Brain pericyte (primary cell): ENCODE measurements around the gene SPRR2E.
"Not testable (repeated sequence)": the region's sequence is repeated elsewhere in the genome, so short reads cannot be mapped to it uniquely, and the experiment has no call there.

Experiments used
- DNase-seq: peaks from one replicate; pipeline ENCODE4 v3.0.0-alpha.2; 2012; ENCODE audit warnings: low read depth, low spot score

Gene SPRR2E

DNA sequence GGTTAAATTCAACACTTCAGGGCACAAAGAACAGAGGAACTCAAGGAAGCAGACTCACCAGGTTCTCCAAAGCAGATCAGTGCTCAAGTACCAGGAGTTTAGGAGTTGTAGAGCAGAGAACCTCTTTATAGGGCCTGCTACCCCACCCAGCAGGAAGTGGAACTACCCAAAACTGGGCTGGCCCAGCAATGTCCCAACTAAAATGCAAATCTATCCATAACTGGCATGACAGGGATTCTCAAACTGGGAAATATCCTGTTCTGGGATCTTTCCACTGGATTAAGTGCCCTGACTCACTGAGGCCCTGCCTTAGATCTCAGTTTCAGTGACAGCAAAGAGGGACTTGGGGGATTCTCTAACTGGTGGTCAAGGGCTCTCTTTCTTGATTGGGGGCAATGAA, at the start of gene SPRR2E:
Gene SPRR2E (minus strand): TSS at position 101 of the 400 bp plus-strand sequence. CDS start 775 bp downstream, outside the sequence.
- no peak for DNase-seq

DNA sequence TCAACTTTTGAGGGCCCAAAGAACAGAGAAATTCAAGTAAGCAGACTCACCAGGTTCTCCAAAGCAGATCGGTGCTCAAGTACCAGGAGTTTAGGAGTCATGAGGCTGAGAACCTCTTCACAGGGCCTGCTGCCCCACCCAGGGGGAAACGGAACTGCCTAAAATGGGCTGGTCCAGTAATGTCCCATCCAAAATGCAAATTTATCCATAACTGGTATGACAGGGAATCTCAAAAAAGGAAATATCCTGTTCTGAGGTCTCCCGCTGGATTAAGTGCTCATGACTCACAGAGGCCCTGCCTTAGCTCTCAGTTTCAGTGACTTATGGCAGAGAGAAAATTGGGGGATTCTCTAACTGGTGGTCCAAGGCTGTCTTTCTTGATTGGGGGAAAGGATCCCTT, 47.1 kb upstream of the SPRR2E start:
- no peak for DNase-seq

DNA sequence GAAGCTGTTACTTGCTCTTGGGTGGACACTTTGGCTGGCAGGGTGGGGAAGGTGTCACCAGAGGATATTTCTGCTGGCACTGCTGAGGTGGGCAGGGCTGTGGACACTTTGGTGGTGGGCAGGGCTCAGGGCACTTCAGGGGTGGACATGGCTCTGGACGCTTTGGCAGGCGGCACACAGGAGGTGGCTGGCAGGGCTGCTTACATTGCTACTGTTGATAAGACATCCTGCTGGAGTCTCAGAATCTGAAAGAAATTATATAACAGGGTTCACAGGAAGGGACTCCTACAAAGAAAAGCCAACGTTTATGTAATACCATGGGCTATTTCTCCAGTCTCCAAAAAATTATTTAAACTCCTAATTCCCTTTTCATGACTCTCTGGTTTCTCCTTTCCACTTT, 46.2 kb upstream of the SPRR2E start:
- no peak for DNase-seq

DNA sequence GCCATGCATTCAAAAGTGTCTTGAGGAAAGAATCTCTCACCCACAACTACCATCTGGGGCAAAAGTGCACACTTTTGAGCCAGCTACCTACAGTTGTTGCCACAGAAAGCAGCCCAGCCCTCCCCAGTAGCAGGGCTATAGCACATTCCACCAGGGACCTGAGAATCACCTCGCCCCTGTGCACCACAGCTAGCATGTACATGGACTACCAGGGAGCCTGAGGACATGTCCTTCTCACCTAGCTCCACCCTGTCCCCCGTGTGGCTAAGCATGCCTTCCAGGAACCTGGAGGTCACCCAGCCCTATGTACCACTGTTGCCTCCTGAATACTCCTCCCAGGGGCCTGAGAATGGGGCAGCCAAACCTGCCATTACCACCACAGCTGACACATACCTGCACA, 39.4 kb upstream of the SPRR2E start:
- DNase-seq = no peak

DNA sequence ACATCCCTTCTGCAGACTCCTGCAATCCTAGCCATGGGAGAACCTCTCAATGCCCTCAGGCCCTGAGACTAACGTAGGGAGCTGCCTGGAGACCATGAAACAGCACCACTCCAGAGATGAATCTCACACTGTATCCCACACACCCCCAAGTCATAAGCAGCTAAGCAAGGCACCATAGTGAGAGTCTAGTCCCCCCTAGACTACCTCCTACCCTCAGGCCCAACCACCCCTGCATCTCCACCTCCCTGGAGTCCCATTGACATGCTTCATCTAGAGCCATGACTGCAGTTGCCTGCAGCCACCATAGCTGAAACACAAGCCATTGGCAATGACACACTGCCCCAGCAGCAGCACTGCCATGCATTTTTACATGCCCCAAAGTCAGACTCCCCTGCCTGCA, 38.9 kb upstream of the SPRR2E start:
- DNase-seq = no peak

DNA sequence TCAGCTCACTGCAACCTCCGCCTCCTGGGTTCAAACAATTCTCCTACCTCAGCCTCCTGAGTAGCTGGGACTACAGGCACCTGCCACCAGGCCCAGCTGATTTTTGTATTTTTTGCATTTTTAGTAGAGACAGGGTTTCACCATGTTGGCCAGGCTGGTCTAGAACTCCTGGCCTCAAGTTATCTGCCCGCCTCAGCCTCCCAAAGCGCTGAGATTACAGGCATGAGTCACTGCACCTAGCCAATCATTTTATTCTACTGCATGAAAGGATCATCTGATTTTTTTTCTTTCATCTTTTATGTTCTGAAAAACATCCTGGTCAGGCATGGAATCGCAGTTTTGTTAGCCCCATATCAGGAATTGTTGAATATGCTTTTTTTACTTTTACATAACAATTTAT, 34.4 kb upstream of the SPRR2E start:
- not testable (repeated sequence) for DNase-seq

DNA sequence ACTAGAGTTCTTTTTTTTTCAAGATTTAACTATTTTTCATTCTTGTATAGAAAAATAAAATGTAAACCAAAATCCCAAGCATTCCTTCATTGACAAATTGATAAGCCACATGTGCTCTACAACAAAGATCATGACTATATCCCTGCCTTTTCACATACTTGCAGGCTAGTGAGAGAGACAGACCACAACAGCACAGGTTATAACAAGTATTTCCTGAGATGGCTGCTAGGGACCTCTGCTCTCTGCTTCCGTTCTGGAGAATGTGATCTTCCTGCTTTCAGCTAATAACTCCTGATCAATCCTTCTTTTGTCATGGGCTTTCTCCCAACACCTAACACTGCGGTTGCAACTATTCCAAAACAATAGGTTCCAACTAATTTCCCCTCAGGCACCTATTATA, 33.0 kb upstream of the SPRR2E start:
- DNase-seq = no peak

DNA sequence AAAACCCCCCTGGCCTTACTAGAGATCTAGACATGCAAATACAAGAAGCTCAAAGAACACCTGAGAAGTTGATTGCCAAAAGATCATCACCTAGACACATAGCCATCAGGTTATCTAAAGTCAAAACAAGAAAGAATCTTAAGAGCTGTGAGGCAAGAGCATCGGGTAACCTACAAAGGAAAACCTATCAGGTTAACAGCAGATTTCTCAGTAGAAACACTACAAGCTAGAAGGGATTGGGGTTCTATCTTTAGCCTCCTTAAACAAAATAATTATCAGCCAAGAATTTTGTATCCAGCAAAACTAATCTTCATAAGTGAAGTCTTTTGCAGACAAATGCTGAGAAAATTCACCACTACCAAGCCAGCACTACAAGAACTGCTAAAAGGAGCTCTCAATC, 31.2 kb upstream of the SPRR2E start:
- DNase-seq = no peak

DNA sequence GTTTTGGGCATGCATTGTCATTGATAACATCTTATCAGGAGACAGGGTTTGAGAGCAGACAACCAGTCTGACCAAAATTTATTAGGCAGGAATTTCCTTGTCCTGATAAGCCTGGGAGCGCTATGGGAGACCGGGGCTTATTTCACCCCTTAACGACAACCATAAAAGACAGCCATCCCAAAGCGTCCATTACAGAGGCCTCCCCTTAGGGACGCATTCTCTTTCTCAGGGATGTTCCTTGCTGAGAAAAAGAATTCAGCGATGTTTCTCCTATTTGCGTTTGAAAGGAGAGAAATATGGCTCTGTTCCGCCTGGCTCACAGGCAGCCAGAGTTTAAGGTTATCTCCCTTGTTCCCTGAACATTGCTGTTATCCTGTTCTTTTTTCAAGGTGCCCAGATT, 29.5 kb upstream of the SPRR2E start:
- not testable (repeated sequence) for DNase-seq

DNA sequence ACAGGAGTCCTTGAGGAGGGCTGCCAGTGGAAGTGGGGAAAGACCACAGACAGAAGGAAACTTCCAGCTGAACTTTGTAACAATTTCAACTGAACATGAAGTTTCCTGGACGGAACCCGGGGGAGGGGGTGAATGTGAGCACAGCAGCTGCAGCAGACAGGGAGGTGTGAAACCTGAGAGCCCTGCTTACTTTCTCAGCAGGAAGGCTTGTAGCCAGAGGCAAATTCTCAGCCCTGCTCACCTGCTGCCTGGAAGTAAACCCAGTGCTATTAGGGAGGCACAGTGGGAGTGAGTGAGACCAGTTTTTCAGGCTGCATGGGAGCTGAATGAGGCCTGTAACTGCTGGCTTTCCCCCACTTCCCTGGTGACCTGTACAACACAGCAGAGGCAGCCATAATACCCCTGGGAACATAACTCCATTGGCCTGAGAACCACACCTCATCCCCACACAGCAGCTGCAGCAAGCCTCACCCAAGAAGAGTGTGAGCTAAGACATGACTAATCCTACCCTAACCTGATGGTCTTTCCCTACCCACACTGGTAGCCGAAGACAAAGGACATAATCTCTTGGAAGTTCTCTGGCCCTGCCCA, 28.6 kb upstream of the SPRR2E start:
- DNase-seq = no peak

DNA sequence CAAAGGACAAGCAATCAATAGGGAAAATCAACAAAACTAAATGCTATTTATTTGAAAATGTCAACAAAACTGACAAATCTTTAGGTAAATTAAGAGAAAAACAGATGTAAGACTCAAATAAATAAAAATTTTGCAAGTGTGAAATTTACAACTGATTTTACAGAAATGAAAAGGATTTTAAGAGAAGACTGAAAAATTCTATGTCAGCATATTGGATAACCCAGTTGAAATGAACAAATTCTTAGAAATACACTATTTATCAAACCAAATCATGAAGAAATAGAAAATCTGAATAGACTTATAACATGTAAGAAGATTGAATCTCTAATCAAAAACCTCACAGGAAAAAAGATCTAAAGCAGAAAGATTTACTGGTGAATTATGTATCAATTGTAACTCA, 26.6 kb upstream of the SPRR2E start:
- DNase-seq = no peak

DNA sequence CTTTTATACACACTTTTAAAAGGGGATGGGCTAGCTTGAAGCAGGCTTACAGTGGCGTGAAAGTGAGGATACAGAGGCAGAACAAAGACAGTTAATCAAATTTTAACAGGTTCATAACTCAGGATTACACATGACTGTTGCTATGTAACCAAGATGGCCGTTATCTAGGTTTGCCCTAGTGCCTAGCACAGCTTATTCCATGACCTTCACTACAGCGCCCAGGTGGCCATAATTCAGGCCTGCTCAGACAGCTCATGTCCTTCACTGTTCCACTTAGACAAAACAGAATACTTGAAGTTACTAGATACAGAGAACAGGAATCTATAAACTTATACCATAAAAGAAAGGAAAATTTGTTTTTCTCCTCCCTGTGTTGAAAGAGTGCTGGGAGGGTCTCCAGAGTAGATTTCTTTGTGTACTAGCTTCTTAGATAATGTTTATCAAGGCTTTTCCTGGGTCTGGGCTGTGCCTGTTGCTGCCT, 25.2 kb upstream of the SPRR2E start:
- DNase-seq = no peak

DNA sequence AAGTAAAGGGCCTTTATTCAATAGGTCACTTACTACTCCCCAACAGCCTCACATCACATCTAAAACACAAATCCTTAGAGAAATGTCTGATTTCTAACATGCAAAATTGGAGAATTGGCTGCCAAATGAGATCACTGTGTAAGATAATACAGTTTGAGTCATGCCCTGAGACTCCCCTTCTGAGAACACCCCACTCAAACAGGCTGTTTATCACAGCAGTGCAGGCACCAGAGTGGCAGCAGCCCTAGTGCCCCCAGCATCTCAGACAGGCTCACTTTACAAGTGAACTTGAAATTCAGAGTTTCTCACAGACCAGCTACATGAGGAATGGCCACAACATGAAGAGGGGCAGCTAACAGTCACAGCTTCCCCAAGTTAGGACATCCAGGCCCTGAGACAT, 20.9 kb upstream of the SPRR2E start:
- not testable (repeated sequence) for DNase-seq

DNA sequence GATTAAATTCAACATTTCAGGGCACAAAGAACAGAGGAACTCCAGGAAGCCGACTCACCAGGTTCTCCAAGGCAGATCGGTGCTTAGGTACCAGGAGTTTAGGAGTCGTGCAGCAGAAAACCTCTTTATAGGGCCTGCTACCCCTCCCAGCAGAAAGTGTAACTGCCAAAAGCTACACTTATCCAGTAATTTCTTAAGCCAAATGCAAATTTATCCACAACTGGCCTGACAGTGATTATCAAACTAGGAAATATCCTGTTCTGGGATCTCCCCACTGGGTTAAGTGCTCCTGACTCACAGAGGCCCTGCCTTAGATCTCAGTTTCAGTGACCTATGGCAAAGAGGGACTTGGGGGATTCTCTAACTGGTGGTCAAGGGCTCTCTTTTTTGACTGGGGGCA, 19.1 kb upstream of the SPRR2E start, which contains the start of gene SPRR2F:
Gene SPRR2F (minus strand): TSS at position 101 of the 400 bp plus-strand sequence. CDS start 783 bp downstream, outside the sequence.
- DNase-seq = no peak

DNA sequence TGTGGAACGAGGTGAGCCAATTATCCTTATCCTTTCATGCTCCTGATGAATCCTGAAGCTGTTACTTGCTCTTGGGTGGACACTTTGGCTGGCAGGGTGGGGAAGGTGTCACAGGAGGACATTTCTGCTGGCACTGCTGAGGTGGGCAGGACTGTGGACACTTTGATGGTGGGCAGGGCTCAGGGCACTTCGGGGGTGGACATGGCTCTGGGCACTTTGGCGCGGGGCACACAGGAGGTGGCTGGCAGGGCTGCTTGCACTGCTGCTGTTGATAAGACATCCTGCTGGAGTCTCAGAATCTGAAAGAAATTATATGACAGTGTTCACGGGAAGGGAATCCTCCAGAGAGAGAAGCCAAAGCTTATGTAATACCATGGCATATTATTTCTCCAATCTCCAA, 18.1 kb upstream of the SPRR2E start:
- not testable (repeated sequence) for DNase-seq

DNA sequence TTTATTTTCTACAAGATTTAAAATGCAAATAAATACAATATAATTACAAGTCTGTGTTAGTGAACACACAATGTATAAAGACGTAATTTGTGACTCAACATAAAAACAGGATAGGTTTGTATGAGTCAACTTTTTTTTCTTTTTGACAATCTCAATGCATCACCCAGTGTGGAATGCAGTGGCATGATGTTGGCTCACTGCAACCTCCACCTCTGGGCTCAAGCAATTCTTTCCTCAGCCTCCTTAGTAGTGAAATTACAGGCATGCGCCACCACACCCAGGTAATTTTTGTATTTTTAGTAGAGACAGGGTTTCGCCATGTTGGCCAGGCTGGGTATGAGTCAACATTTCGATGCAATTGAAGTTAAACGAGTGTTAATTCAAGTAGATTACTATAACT, 5.9 kb upstream of the SPRR2E start:
- no peak for DNase-seq

DNA sequence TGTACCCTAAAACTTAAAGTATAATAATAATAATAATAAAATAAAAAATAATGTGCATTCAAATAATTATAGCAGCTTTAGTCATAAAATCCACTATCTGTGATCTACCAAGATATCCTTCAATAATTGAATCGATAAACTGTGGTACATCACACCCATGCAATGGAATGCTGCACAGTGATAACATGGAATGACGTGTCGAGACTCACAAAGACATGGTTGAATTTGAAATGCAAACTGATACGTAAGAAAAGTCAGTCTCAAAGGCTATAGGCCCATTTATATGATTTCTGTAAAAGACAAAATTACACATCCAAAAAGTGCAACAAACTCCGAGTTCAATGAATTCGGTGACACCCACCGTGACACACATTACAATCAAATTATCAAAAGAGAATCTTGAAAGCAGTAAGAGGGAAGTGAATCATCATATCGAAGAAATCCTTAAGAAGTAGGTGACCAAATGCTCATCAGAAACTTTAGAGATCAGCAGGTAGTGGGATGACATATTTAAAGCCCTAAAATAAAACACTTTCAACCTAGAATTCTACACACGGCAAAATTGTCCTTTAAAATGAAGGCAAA, 5.2 kb upstream of the SPRR2E start:
- no peak for DNase-seq

DNA sequence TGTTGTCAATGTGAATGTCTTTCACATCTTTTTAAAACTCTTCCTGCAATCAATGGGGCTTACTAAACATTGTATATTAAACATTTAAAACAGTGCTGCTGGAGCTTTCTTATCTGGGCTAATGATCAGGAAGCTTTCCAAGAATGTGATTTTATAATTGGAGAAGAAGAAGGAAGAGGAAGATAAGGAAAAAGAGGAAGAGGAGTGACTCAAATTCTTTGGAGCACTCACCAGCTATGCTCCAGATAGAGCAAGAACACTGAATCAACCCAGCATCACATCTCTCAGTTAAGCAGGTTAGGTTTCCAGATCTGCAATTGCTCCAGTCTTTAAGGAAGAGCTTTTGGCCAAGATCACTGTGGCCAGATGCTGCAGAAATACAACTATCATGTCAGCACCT, 1.4 kb upstream of the SPRR2E start:
- no peak for DNase-seq

DNA sequence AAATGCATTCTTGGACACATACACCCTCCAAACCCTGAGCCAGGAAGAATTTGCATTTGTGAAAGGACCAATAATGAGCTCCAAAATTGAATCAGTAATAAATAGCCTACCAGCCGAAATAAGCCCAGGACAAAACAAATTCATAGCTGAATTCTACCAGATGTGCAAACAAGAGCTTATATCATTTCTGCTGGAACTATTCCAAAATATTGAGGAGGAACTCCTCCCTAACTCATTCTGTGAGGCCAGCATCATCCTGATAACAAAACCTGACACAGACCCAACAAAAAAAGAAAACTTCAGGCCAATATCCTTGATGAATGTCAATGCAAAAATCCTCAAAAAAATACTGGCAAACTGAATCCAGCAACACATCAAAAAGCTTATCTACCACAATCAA, 6.7 kb downstream of the SPRR2E start:
- no peak for DNase-seq

DNA sequence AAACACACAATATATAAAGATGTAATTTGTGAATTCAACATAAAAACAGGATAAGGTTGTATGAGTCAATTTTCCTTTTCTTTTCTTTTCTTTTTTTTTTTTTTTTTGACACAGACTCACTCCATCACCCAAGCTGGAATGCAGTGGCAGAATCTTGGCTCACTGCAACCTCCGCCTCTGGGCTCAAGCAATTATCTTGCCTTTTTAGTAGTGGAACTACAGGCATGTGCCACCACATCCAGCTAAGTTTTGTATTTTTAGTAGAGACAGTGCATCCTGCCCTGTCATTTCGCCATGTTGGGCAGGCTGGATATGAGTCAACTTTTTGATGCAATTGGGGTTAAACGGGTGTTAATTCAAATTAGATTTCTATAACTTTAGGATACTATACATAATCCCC, 12.6 kb downstream of the SPRR2E start:
- no peak for DNase-seq

DNA sequence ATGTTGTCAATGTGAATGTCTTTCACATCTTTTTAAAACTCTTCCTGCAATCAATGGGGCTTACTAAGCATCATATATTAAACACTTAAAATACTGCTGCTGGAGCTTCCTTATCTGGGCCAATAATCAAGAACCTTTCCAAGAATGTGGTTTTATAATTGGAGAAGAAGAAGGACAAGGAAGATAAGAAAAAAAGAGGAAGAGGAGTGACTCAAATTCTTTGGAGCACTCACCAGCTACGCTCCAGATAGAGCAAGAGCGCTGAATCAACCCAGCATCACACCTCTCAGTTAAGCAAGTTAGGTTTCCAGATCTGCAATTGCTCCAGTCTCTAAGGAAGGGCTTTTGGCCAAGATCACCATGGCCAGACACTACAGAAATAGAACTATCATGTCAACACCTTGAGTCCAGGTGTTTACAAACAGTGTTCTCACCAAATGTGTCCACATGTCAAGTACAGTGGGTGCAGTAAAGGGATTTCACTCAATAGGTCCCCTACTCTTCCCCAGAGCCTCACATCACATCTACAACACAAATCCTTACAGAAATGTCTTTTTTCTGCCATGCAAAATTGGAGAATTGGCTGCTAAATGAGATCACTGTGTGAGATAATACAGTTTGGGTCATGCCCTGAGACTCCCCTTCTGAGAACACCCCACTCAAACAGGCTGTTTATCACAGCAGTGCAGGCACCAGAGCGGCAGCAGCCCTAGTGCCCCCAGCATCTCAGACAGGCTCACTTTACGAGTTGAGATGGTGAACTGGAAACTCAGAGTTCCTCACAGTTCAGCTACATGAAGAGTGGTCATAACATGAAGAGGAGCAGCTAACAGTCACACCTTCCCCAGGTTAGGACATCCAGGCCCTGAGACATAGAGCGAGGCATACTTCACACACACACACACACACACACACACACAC, 21.3 kb downstream of the SPRR2E start:
- no peak for DNase-seq

DNA sequence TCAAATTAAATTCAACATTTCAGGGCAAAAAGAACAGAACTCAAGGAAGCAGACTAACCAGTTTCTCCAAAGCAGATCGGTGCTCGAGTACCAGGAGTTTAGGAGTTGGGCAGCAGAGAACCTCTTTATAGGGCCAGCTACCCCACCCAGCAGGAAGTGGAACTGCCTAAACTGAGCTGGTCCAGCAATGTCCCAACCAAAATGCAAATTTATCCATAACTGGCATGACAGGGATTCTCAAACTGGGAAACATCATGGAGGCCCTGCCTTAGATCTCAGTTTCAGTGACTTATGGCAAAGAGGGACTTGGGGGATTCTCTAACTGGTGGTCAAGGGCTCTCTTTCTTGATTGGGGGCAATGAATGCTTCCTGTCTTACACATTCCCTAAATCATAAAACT, 22.8 kb downstream of the SPRR2E start, which contains the start of gene SPRR2B:
Gene SPRR2B (minus strand): TSS at position 101 of the 400 bp plus-strand sequence. CDS start 772 bp downstream, outside the sequence.
- no peak for DNase-seq
